Renal pelvis (tissue), 4 donors: Measurements from ENCODE around the gene YPEL3. TPM values are rescaled to one million over a fixed set of nuclear protein-coding genes. Genes with fewer than 3 reads are reported as not detected.

Experiments used
- DNase-seq: peaks from one replicate; pipeline ENCODE4 v3.0.0-alpha.2; 2013
- polyA plus RNA-seq, 3 donors: library from polyadenylated mRNA; unstranded; fragments of 120-200 nt; gene quantifications; one replicate each; pipeline ENCODE4 v1.2.1, GENCODE V29; 2013; ENCODE audit not compliant: insufficient read length in 3 of 3

YPEL3 gene
- polyA plus RNA-seq, 3 donors = 58.6 to 70.9 (median 60.8) TPM

GRCh38 chr16:30078744-30079143 is 17.3 kb downstream of the YPEL3 start:
- no peak for DNase-seq

DNA sequence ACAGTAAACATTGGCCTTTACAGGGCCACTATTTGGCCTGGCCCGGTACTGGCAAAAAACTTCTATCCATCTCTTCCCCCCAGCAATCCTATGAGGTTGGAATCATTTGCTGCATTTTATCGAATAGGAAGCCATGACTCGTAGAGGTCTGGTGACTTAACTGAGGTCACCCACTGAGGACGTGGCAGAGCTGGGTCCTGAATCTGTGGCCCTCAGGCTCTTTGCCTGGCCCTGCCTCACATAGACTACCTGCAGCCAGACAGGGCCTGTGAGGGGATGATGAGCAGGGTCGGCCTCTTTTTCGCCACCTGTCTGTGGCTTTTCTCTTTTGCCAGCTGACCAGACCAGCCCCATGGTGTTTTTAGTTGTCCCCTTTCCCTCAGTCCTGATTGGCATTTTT is 18.4 kb downstream of the YPEL3 start:
- no peak for DNase-seq

DNA sequence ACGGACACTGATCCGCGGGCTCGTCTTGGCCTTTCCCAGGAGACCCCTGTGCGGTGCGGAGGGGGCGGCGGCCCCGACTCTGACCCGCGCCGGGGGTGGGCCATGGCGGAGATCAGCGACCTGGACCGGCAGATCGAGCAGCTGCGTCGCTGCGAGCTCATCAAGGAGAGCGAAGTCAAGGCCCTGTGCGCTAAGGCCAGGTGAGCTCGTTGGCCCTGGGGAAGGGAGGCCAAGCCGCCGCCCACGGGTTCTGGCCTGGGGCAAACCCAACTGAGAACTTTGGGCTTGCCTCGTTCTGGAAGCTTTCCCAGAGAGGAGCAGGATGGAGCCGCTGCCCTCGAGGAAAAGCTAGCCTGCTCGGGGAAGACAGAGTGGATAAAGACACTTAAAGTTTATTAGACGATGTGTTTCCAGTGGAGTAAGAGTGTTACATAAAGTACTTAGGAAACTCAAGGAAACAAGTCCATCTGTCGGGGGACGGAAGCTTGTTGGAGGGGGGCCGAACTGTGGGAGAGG is 19.7 kb downstream of the YPEL3 start:
- no peak for DNase-seq

GRCh38 chr16:30075503-30076275 is 20.3 kb downstream of the YPEL3 start, which contains the start of gene PPP4C:
PPP4C (plus strand) TSS chr16:30075994; CDS start chr16:30076378, 384 bp downstream.
- peak; percentile 92 for DNase-seq

- no peak for DNase-seq
Measured at GRCh38 chr16:30070490-30070889, 25.5 kb downstream of the YPEL3 start.

GRCh38 chr16:30069611-30070462 is 26.2 kb downstream of the YPEL3 start:
- DNase-seq = no peak

DNA sequence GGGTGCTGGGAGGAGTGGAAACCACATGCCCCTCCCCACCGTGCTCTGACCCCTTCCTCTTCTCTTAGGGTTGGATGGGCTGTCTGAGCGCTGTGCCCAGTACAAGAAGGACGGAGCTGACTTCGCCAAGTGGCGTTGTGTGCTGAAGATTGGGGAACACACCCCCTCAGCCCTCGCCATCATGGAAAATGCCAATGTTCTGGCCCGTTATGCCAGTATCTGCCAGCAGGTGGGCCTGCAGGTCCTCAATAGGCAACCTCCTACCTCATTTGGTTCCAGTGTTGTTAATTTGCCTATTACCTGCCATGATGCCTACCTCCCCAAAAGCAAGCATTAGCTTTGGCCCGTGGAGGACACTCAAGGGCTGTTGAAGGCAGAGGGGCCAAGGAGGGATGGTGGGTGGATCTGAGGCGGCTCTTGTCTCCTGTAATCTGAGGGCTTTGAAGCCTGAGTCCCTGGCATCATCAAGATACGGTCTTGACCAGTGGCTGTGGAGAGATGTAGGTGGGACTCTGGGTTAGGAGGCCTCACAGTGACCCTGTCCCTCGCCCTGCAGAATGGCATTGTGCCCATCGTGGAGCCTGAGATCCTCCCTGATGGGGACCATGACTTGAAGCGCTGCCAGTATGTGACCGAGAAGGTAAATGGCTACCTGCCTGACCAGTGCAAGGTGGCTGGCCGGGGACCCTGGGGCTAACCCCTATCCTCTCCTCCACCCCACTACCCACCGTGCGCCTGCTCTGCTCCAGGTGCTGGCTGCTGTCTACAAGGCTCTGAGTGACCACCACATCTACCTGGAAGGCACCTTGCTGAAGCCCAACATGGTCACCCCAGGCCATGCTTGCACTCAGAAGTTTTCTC is 27.0 kb downstream of the YPEL3 start:
- DNase-seq = no peak

- DNase-seq = no peak
Measured at GRCh38 chr16:30068333-30068732, 27.7 kb downstream of the YPEL3 start.

GRCh38 chr16:30067584-30067916 is 28.5 kb downstream of the YPEL3 start:
- DNase-seq = no peak

- no peak for DNase-seq
Measured at GRCh38 chr16:30066761-30067583, 29.0 kb downstream of the YPEL3 start.

DNA sequence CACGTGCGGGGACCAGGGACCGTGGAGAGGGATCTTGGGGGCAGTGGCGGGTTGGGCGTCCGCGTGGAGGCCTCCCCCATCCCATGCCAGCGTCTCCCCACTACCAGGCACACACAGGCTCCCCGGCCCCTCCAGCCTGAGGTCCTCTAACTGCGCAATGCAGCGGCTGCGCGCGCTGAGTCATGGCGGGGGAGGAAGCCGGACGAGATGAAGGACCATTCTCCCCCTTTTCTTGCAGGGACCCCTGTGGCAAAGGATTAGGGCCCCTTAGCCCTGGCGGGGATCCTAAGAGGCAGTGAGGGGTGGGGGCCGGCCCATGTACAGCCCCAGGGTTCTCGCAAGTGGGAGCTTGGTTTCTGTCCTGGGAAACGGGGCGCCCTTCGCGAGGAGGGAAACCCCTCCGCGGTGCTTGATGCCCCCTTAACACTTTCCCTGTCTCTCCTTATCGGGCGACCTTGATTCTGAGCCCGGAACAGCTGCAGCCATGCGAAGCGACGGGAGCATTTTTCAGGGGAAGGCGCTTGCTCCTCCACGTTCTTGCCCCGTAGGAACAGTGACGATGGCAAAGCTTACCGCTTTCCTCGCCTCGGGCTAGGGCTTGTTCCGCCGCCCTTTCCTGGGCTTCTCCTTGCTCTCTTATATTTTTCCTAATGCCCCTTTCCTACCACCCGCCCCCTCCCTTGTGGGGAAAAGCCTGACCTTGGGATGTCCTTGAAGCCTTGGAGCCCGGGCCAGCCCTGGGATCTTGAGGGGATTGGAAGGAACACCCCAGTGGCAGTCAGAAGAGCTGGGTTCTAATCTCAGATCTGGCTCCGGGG is 29.9 kb downstream of the YPEL3 start:
- no peak for DNase-seq

DNA sequence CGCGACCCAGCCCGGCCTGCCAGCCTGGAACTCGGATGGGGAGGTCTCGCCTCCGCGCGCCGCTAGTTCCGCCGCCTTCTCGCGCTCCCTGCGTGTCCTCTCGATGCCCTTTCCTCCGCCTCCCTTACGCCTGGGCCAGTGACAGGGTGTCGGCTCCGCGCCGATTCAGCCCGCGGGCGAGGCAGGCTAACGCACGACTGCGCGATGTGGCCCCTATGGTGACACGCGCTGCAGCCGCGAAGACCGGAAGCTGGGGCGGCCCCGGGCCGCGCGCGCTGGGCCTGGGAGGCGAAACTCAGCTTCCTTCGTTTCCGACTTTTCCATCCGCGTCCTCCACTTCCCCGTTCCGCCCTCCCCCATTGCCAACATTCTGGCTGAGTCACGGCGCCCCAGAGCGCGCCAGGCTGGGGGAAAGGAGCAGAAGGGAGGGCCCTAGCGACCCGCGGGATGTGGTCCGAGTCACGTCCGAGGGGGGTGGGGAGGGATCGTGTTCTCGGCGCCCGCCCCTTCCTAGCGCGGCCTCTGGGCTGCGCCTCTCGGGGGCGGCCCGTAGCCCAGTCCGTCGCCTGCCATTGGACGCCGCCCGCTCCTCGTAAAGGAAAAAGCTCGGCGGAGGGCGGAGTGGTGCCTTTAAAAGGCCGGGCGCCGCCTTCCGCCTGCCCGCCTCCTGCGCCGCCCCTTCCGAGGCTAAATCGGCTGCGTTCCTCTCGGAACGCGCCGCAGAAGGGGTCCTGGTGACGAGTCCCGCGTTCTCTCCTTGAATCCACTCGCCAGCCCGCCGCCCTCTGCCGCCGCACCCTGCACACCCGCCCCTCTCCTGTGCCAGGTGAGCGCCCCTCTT is 30.7 kb downstream of the YPEL3 start, which contains the start of gene ALDOA:
ALDOA (plus strand) TSS at position 659 of the 841 bp plus-strand sequence. CDS start 1,138 bp downstream, outside the sequence.
- DNase-seq = peak; percentile 97

GRCh38 chr16:30064729-30065101 is 31.3 kb downstream of the YPEL3 start:
- no peak for DNase-seq

DNA sequence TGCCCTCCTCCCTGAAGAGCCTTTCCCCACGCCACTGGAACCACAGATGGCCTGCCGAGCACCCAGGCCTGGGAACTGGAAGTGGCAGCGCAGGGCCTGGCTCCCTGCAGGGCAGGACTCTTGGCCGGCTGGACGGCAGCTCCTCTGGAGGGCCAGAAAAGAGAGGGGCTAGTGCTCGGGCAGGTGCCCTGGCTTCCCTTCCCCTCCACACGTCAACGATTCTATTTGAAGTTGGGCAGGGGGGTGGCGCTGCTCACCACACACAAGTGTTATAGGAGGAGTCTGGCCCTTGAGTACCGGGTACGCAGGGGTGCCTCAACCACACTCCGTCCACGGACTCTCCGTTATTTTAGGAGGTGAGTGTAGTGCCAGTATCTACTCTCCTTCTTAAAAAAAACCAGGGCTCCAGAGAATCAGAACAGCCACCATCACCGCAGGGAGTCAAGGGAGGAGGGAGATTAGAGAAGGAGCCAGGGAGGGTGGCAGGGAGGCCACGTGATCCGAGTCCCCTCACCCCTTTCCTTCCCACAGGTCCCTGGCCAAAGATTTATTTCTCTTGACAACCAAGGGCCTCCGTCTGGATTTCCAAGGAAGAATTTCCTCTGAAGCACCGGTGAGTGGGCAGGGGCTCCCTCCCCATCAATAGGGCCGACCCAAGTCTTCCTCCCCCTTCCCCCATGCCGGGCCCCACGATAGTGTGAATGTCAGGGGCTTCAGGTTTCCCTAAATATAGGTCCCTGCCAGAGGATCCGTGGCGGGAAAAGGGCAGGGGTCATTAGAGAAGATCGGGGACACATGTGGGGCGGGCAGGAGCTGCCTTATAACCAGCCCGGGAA is 31.9 kb downstream of the YPEL3 start:
- DNase-seq = peak; percentile 82

DNA sequence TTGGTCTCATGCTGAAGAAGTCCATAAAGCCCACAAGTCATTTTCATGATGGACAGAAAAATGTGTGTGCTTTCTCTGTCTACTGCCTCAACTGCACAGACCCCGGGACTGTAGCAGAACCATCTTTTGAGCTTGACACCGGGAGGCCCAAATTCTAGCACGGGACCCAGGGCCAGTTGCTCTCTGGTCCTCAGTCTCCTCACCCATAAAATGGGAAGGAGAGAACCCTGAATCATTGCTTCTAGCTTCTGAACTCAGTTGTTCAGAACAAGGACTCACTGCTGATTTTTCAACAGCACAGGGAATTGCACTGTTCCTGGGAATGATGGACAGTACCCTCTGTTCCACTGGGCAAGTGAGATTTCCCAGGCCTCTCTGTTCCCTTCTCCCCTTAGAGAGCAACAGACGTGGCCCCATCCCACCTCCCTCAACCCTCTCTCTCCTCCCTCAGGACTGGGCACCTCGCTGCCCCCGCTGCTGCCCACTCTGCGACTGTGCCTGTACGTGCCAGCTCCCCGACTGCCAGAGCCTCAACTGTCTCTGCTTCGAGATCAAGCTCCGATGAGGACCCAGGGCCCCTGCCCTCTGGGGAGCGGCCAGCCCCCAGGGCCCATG is 32.6 kb downstream of the YPEL3 start:
- no peak for DNase-seq

- no peak for DNase-seq
Measured at GRCh38 chr16:30060836-30061554, 35.0 kb downstream of the YPEL3 start.

DNA sequence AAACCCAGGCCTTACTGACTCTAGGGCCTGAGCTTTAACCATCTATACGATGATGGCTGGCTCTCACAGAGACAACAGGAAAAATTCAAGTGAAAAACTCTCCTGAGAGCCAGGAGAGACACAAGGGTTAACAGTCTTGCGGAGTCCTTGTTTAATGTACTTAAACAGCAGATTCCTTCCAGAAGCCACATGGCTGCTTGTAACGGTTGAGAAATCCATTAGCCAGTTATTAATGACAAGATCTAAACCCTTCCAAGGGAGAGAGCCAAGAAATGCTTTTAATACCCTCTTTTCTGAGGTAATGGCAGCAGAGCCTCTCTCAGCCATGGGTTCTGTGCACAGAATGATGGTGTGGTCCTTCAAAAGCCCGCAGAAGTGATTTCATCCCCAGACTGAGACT is 35.7 kb downstream of the YPEL3 start:
- DNase-seq = no peak
